DLD1 (cell line): ENCODE data around the gene AP1S2.

Experiments
- in situ Hi-C: cut with HindIII; loops from 2 replicates; pipeline ENCODE4 v1.10.0; 2017; ENCODE audit warnings: low sequenced_read_pairs

The AP1S2 gene

DNA sequence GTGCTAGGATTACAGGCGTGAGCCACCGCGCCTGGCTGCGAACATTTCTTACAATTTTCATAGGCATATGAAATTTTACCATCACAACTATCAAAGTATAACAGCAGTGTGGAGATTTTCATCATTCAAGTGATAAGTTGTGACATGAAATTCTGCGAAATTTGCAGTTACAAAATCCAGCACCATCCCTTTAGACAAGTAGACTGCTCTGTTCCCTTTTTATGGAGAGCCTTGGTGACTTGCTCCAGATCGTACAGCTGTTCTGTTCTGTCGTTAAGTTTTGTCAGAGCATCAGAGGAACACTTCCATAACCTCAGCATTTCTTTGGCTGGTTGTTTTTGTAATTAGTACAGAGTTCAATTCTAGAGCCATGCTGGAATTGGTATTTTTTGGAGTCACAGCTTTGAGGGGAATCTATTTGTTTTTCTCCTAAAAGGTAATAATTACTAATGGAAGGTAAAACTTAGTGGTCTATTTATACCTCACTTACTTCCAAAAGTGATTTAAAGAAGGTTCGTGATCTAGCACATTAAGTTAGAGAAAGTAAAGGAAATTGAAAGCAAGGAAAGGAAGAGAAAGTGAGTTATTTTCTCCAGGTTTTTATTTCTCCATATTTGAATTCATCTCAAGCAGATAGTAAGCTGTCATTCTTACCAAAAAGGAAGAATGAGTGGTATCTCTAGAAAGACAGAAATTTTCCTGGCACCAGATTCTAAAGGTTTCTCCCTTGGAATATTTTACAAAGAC is 42.2 kb downstream of the AP1S2 start:
- in situ Hi-C loops: no loop called here

DNA sequence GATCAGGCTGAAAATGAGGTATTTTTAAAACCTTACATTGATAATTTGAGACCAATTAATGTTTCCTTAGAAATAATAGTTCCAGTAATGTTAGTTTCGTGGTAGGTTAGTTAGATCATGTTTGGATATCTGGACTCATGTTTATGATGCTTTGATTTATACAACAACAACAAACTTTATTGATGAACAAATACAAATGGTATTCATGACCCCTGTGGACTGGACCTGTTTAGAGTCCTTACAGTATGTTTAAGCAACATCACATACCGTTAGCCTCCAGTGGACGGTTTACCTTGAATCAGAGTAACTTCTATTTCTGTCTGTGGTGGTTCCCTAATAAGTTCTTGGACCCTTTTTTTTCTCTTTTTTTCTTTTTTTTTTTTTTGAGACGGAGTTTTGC is 46.4 kb downstream of the AP1S2 start:
- in situ Hi-C loops: no loop called here

DNA sequence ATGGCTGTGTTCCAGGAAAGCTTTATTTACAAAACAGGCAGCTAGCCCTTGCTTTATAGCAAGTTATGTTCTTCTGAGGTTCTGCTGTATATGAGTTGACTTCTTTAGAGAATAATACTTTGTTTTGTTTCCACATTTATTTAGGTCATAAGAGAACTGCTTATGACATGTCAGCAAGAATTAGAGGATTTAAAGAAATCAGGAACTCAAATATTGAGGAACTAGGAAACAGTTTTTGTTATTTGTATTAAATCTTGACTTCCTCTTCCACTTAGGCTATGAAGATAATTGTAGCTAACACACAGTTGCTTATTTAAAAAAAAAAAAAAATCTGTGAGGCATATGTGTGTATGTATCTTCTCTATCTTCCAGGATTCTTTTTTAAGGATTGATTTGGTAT is 50.0 kb downstream of the AP1S2 start:
- in situ Hi-C loops: no loop called here

DNA sequence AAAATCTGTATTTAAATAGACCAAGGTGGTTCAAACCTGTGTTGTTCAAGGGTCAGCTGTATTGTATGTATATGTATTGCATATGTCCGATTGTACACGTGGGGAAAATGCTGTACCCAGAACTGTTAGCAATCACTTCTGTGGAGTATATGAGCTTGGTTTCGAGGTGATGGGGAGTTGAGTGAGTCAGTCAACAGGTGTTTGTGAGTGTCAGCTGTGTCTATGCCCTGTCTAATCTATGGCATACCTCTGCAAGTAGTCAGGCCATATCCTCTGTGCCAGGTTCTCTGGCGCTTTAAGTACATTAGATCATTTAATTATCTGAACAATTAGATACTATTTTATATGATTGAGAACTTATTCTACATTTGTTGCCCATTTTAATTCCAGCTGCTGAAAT is 56.9 kb downstream of the AP1S2 start:
- in situ Hi-C loops: no loop called here

DNA sequence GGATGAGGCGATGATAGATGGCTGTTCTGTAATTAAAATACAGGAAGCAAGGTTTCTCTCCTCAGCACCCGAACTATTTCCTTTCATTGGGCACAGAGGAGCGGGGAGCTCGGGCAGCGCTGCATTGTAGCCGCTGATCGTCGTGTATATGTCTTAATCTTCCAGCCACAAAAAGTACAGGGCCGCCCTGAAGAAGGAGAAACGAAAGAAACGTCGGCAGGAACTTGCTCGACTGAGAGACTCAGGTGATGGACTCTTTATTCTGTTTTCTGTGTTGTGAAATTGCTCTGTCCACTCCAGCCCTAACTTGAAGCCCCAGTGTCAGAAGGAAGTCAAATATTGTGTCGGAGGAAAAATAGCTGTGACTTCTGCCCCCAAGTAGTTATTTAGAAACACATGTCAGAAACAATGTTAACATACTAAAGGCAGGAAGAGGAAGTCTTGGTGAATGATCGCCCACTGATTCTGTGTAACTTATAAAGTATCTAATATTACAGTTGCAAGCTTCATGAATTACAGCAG is 63.8 kb downstream of the AP1S2 start:
- in situ Hi-C loops: no loop called here

DNA sequence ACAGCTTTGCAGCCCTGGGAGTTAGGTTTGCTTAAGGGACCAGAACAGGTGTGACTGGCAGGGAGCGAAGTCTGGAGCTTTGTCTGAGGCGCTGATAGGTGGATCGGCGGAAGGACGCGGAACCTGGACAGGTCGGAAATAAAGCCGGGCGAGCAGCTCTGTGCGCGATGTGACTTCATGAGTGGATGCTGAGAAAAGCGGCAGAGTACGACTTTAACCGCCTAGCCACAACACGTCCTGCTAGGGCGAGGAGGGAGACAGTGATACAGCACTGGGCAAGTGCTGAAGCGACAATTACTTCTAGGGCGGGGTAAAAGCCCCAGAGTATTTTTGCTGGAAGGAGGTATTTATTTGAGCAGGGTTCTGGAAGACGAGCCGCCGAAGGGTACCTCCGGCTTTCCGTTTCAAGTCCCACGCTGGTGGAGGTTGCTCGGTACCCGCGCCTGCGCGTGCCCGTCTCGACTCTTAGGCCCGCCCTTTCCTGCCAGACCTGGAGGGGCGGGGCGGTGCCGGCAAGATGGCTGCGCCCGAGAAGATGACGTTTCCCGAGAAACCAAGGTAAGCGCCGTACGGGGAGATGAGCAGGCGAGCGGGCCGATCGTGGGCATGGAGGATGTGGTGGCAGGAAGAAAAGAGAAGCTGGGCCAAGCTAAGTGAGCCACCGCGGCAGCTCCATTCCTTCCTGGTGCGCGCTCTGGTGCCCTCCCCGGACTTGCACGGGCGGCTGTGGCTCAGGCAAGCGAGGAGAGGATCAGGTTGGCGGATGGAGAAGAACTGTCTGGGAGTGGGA is 64.4 kb downstream of the AP1S2 start, which contains the start of gene ZRSR2:
Gene ZRSR2 (plus strand): TSS at position 506 of the 790 bp plus-strand sequence. CDS start 12 bp downstream, at position 518.
- in situ Hi-C loops: no loop called here

DNA sequence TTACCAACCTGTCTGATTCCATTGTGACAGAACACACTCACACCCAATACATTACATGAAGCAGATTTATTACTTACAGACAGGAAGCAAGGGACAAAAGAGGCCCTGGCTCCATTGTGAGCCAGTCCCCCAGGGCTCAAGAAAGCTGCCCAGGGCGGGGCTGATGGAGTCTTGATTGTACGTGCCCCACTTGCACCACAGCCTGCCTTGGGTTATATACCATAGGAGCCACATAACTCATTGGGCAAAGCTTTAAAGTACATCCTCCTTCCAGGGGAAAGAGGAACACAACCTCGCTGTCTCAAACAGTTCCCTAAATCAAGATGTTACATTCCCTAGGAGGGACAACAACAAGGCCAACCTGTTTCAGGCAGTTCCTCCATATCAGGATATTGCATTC is 67.7 kb downstream of the AP1S2 start:
- in situ Hi-C loops: no loop called here

DNA sequence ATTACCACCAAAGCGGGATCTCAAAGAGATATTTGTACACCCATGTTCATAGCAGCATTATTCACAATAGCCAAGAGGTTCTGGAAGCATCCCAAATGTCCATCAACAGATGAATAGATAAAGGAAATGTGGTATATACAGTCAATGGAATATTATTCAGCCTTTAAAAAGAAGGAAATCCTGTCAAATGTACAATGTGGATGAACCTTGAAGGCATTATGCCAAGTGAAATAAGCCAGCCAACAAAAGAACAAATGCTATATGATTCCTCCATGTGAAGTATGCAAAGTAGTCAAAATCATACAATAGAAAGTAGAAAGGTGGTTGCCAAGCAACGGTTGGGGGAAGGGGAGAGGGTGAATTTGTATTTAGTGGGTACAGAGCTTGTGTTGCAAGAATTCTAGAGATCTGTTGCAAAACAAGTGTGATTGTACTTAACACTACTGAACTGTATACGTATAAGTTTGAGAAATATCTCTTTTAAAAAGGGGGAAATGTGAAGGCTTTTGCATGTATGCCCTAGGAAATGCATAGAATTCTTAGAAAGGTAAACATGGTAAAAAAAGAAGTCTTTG is 69.3 kb downstream of the AP1S2 start:
- in situ Hi-C loops: no loop called here

DNA sequence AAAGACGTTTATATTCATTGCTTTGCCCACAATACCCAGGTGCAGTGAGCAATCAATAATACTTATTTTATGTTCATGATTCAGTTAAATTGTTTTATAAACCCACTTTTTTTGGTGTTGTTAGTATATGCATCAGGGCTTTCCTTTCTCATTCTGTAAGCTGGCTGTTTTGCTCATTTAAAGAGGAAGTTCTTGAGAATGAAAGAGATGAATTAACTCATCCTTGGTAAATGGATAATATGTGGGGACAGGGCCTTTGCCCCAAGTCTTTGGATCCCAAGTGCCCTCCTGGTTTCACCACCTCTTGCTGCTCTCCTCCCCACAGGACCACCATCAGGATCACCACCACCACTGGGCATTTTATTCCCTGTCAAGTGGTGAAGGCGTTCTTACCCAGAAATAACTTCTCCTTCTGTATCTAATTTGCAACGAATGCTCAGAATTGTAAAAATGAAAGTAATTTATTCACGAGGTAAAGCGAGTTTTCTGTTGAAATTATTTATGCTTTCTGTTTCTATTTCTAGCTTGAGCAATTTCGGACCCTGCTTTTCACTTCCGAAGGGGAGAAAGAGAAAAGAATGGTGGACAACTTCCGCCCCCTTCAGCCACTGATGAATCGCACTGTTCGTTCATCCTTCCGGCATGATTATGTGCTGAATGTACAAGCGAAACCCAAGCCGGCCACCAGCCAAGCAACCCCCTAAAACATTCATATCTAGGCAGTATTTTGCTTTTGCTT is 72.5 kb downstream of the AP1S2 start:
- in situ Hi-C loops: no loop called here
